IPS DF 4.7 (cell line): ENCODE results near the gene GPS1.

Experiments
- DNase-seq: peaks from one replicate; pipeline ENCODE4 v3.0.0-alpha.2; 2013; ENCODE audit warnings: low spot score; ENCODE audit errors: extremely low read depth

The GPS1 gene

GRCh38 chr17:82058230-82058854, 6.6 kb downstream of the GPS1 start:
- DNase-seq = no peak

GRCh38 chr17:82058855-82059249, 7.2 kb downstream of the GPS1 start:
- DNase-seq = no peak

GRCh38 chr17:82059272-82060000, 7.7 kb downstream of the GPS1 start:
- no peak for DNase-seq

- DNase-seq = no peak
Measured at GRCh38 chr17:82060001-82060380, 8.3 kb downstream of the GPS1 start.

GRCh38 chr17:82060614-82061013, 8.9 kb downstream of the GPS1 start:
- no peak for DNase-seq

GRCh38 chr17:82061047-82061925, 9.6 kb downstream of the GPS1 start:
- DNase-seq = no peak

GRCh38 chr17:82062076-82062983, 10.6 kb downstream of the GPS1 start:
- no peak for DNase-seq

GRCh38 chr17:82062984-82063368, 11.3 kb downstream of the GPS1 start:
- no peak for DNase-seq

GRCh38 chr17:82063424-82064415, 12.0 kb downstream of the GPS1 start:
- no peak for DNase-seq

- no peak for DNase-seq
Measured at GRCh38 chr17:82064433-82065192, 12.9 kb downstream of the GPS1 start.

GRCh38 chr17:82065193-82065637, 13.5 kb downstream of the GPS1 start:
- DNase-seq = no peak

- DNase-seq = no peak
Measured at GRCh38 chr17:82065638-82066303, 14.1 kb downstream of the GPS1 start, which contains the start of gene DUS1L. Gene DUS1L (minus strand): TSS chr17:82065804. CDS start chr17:82065059, 745 bp downstream.

GRCh38 chr17:82070611-82071010, 18.9 kb downstream of the GPS1 start:
- DNase-seq = no peak

- no peak for DNase-seq
Measured at GRCh38 chr17:82072827-82073226, 21.1 kb downstream of the GPS1 start.

GRCh38 chr17:82073446-82073845, 21.7 kb downstream of the GPS1 start:
- no peak for DNase-seq

- no peak for DNase-seq
Measured at GRCh38 chr17:82076018-82076784, 24.5 kb downstream of the GPS1 start.

- no peak for DNase-seq
Measured at GRCh38 chr17:82076785-82077591, 25.3 kb downstream of the GPS1 start.
